ENCODE data around the gene PLCG2.
A peak's percentile ranks its signal among the peaks of the same experiment; 100 is the strongest.

The PLCG2 gene

GRCh38 chr16:81940781-81941560 lies 161.9 kb downstream of the PLCG2 start:
- DNase-seq (ENCODE audit: low read depth in 1 of 2, low spot score in 1 of 2) = no peak
- no peak overlapping the region for H3K4me3 ChIP-seq (replicated peaks; ENCODE audit: insufficient read depth, low read length)
- TF ChIP-seq POLR2AphosphoS5 (IDR thresholded peaks at IDR 0.05; ENCODE audit: low read depth) (no peak), CTCF (IDR thresholded peaks at IDR 0.05; ENCODE audit: insufficient read depth, low read length) (peak; percentile 2)
- no peak overlapping the region for H3K27ac ChIP-seq (replicated peaks)
- H3K27me3 ChIP-seq (ENCODE audit: insufficient read depth, poor library complexity, severe bottlenecking) = no peaks in the 10 kb centered on the region

- no peaks in the 10 kb centered on the region for H3K27me3 ChIP-seq (ENCODE audit: insufficient read depth, poor library complexity, severe bottlenecking)
- no peak for DNase-seq (ENCODE audit: low read depth in 1 of 2, low spot score in 1 of 2)
- no peak for TF ChIP-seq SPI1 (IDR thresholded peaks at IDR 0.05; ENCODE audit: borderline replicate concordance, low read depth)
- TF ChIP-seq POLR2AphosphoS5 (IDR thresholded peaks at IDR 0.05; ENCODE audit: low read depth) = no peak
- TF ChIP-seq REST (IDR thresholded peaks at IDR 0.05; ENCODE audit: insufficient replicate concordance, low read depth) = no peak
- no peak for TF ChIP-seq GABPA (IDR thresholded peaks at IDR 0.05; ENCODE audit: low read depth)
- no peak for TF ChIP-seq CTCF (IDR thresholded peaks at IDR 0.05; ENCODE audit: insufficient read depth, low read length)
- H3K4me3 ChIP-seq (replicated peaks; ENCODE audit: insufficient read depth, low read length) = no peak overlapping the region
- no peak overlapping the region for H3K27ac ChIP-seq (replicated peaks)
Measured at GRCh38 chr16:81942007-81942601, 163.0 kb downstream of the PLCG2 start.

GRCh38 chr16:81945665-81946064 lies 166.6 kb downstream of the PLCG2 start:
- no peak overlapping the region for H3K4me3 ChIP-seq (replicated peaks; ENCODE audit: insufficient read depth, low read length)
- H3K27ac ChIP-seq (replicated peaks) = no peak overlapping the region
- no peak for DNase-seq (ENCODE audit: low read depth in 1 of 2, low spot score in 1 of 2)

More at GRCh38 chr16:81945665-81946064, 166.6 kb downstream of the PLCG2 start:
- no peaks in the 10 kb centered on the region for H3K27me3 ChIP-seq (ENCODE audit: insufficient read depth, poor library complexity, severe bottlenecking)
- TF ChIP-seq REST (IDR thresholded peaks at IDR 0.05; ENCODE audit: insufficient replicate concordance, low read depth) (no peak), SPI1 (IDR thresholded peaks at IDR 0.05; ENCODE audit: borderline replicate concordance, low read depth) (no peak), GABPA (IDR thresholded peaks at IDR 0.05; ENCODE audit: low read depth) (no peak), CTCF (IDR thresholded peaks at IDR 0.05; ENCODE audit: insufficient read depth, low read length) (no peak), POLR2AphosphoS5 (IDR thresholded peaks at IDR 0.05; ENCODE audit: low read depth) (no peak)
